GM19468 (cell line): Measurements from ENCODE around the gene HEPHL1.
"Not testable (repeated sequence)": the region's sequence is repeated elsewhere in the genome, so short reads cannot be mapped to it uniquely, and the experiment has no call there.

Source experiments
- ATAC-seq: cut with Tn5 transposase; IDR thresholded peaks from one replicate; pipeline ENCODE4 v1.9.1; 2021; ENCODE audit warnings: mild to moderate bottlenecking, moderate library complexity, moderate number of reproducible peaks; ENCODE audit not compliant: unreplicated experiment; ENCODE audit errors: extremely low read depth

The HEPHL1 gene

DNA sequence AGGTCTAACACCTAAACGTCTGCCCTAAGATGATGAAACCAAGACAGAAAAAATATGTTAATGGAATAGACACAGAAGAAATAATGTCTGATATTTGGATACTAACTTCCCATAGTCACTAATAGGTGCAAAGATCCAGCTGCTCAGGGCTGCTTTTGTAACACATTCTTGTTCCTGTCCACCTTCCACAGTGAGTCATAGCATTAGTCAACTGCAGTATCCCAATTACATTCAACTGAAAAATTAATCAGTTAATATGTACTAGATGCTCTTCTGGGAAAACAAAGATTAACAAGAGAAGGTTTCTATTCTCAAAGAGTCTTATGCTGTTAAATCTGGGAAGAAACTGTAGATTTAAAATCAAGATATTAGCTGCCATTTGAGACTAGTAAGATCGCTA is 47.6 kb downstream of the HEPHL1 start:
- no peak for ATAC-seq

DNA sequence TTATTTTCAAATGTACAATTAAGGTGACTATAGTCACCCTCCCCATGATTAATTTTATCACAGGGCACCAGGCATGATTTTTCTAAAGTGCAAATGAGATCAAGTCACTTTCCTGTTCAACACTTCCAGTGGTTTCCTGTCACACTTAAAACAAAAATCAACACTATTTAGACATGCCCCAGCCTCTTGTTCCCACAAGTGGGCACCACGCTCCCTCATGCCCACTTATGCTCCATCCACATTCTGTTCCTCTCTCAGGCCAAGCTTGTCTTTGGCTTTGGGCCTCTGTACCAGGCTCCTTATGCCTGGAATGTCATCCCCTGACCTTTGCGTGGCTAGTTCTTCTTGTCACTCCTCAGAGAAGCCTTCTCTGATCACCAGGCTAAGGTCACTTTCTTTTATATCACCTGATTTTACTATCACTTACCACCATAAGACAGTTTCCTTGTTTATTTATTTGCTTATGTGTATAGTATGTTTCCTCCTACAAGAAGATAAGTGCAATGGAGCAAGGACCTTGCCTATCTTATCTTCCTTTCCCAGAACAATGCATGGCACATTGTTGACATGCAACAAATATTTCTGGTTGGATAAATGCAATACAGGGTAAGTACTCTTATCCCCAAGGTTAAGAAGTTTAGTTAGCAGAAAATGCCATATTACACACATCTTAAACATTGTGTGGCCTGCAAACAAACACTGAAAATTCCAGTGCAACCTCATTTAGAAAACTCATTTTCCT is 56.6 kb downstream of the HEPHL1 start:
- no peak for ATAC-seq

DNA sequence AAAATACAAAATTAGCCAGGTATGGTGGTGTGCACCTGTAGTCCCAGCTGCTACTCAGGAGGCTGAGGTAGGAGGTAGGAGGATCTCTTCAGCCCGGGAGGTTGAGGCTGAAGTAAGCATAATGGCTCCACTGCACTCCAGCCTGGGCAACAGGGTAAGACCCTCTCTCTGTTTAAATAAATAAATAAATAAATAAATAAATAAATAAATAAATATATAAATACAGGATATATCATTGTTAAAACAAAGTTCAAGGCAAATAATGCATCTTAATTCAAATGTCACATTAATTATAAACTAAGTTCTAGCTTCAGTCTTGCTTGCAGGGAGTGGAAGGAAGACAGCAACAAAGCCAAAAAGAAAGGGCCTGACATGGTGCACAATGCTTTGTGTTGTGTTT is 63.0 kb downstream of the HEPHL1 start:
- ATAC-seq: no peak

DNA sequence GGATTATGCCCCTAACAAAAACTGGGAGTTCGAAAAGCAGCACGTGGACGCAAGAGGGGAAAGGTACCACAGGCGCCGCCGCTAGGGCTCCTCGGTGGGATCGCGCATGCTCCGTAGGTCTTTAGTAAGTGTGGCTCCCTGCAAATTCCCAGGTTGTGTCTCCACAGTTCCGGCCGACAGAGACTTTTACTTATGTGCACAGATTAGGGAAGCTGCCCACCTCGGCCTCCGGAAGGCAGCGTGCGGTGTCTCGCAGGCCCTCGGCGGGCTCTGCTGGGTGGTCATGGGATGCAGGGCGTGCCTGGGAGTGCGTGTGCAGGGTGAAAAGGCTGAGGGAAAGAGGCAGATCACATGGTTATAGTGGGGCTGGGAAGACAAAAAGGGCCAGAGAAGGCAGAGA is 67.8 kb downstream of the HEPHL1 start:
- ATAC-seq: no peak

DNA sequence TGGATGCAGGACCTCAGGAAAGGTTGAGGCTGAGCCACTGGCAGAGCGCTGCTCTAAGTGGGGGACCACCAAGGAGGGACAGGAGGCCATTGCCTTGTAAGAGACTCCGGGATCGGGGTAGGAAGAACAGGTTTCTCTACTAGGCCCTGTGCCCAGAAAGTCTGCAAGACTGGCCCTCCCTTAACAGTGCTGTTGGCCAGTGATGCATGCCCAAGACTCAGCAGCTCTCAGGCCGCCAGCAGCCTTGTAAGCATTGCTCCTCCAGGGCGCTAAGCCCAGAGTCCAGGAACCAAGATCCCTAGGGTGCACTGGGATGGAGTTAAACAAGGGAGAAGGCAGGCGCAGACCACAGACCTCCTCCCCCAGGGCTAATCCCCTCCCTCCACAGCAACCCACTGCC is 68.2 kb downstream of the HEPHL1 start:
- no peak for ATAC-seq

DNA sequence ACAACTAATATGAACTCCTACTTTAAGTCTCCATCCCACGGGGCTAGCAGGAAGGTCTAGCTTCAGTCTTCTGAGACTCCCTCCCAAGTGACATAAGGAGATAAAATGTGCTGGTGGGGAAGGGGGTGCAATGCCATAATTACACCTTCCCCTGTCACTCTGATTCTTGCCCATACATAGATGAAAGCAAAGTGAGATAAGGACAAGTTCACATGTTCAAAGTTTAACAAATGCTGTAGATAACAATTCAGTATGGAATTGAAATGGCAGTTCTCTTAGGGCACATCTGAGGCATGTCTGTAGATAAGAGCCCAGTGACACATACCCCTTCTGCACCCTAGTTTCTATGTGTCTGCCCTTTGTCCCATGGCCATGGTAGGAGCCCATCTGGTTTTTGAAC is 69.2 kb downstream of the HEPHL1 start:
- ATAC-seq: no peak

DNA sequence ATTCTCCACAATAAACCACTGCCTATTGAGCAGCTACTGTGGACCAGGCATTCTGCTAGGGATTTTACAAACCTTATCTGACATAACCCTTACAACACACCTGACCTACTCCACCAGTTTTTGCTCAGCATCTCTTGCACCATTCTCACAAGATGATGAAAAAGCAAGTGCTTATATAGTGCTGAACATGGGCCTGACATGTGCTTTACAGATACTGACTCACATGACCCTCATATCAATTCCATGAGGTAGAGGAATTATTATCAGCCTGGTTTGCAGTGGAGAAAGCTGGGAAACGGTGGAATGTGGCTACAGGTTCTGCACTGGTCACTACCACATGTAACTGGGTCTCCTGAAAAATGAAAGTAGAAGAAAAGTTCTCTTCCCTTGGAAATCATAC is 69.9 kb downstream of the HEPHL1 start:
- no peak for ATAC-seq

GRCh38 chr11:94100253-94100652 is 79.1 kb downstream of the HEPHL1 start:
- ATAC-seq: no peak

DNA sequence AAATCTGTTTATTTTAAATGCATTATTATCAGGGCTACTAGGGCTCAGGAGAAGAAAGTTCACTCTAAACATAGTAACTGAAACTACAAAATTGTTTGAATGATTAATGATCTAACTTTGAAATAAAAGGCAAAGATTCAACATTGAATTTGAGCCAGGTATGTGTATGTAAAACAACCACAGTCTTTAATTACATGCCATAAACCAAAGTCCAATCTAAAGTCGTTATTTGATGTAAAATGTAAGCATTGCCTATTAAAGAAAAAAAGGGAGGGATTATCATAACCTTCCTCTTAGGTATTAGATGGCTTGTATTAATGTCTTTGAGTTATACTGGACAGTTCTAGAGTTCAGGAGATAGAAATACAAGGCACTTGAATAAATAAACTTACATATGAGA is 82.3 kb downstream of the HEPHL1 start:
- no peak for ATAC-seq

- no peak for ATAC-seq
These were observed 83.6 kb downstream of the HEPHL1 start for GRCh38 chr11:94104734-94105133.

DNA sequence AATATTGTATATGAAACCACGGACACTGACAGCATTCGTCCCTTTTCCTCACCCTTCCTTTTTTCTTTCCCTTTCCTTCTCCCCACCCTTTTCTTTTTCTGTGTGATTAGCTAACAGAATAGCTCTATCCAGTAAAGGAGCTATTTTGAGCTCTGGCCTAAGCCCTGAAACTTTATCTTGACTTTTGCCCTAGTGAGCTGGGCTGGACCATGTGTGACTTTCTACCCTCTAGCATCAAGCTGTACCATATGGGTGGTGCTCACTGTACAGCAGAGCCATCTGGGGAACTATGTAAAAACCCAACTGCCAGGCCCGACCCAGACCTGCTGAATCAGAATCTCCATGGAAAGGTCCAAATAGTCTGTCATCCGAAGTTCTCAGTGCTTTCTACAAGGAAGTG is 85.6 kb downstream of the HEPHL1 start:
- ATAC-seq: no peak

GRCh38 chr11:94107363-94107762 is 86.2 kb downstream of the HEPHL1 start:
- no peak for ATAC-seq

DNA sequence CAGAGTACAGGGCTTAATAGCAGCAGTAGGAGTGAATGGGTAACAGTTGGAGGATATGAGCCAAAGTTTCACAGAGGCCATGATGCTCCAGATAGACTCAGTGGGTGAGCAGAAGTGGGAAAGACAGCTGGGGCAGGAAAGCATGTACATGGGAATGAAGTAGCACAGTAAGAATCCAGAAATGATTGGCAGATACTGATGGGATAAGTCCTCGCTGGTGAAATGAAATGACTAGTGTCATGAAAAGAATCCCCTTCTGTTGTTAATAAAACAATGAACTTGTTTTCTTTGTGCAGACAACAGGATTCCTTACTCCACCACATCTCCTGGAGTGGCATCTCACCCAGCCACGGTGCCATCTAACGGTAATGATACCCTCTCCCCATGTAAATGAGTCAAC is 90.1 kb downstream of the HEPHL1 start:
- no peak for ATAC-seq

DNA sequence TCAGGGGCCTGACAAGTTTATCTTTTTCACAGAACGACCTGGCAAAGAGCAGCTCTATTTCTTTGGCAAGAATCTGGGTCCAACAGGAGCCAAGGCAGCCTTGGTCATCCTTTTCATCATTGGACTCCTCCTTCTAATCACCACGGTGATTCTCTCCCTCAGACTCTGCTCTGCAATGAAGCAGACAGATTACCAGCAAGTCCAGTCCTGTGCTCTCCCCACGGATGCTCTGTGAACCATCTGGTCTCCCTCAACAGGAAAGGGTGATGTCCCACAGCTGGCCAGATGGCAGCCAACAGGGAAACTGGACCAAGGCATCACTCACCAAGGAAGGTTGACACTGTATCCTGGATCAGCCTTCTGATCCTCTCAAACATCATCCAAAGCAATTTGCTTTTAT is 90.5 kb downstream of the HEPHL1 start:
- ATAC-seq: no peak

DNA sequence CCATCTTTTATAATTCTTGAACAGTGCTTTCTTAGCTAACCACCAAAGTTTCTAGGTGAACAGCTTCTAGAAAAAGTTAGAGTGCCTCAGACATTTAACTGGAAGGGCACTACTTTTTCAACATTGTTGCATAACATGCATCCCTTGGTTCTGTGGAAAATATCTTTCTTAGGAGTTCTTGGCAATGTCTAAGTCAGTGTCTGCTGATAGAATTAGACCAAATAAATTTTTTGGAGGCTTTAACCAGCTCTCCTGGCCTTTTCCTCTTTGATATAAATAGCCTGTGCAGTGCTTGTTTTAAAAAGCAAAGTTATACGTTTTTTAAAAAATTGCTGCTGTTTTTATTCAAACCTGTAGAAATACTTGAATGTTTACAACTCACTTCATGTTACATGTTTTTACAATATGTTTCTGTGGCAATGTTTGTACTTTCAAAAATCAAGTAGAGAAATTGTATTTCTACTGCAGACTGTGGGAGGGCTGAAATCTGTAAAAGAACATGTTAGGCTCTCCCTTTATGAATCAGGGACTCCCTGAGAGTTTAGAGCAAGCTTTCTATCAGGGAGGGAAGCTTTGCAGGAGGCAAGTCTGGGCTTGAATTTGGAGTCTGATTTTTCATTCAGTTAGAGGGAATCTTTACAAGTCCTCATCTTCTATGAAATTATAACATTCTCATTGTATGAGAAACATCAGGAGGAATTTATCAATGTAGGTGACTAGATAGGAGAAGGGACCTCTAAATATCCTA is 91.2 kb downstream of the HEPHL1 start:
- ATAC-seq: no peak

GRCh38 chr11:94117197-94117574 is 96.0 kb downstream of the HEPHL1 start:
- no peak for ATAC-seq

- ATAC-seq: no peak
These were observed 96.7 kb downstream of the HEPHL1 start for GRCh38 chr11:94117871-94118270.

DNA sequence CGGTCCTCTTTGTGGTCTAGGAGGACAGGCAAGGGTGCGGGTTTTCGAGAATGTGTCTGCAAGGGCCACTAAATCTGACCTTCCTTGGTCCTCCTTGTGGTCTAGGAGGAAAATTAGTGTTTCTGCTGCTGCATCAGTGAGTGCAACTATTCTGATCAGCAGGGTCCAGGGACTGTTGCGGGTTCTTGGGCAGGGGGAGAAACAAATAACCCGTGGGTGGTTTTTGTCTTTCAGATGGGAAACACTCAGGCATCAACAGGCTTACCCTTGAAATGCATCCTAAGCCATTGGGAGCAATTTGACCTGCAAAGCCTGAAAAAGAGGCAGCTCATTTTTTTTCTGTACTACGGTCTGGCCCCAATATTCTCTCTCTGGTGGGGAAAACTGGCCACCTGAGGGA is 98.5 kb downstream of the HEPHL1 start:
- ATAC-seq: not testable (repeated sequence)

GRCh38 chr11:94120516-94120915 is 99.4 kb downstream of the HEPHL1 start:
- not testable (repeated sequence) for ATAC-seq

- ATAC-seq: no peak
These were observed 99.8 kb downstream of the HEPHL1 start for GRCh38 chr11:94120946-94121345.

DNA sequence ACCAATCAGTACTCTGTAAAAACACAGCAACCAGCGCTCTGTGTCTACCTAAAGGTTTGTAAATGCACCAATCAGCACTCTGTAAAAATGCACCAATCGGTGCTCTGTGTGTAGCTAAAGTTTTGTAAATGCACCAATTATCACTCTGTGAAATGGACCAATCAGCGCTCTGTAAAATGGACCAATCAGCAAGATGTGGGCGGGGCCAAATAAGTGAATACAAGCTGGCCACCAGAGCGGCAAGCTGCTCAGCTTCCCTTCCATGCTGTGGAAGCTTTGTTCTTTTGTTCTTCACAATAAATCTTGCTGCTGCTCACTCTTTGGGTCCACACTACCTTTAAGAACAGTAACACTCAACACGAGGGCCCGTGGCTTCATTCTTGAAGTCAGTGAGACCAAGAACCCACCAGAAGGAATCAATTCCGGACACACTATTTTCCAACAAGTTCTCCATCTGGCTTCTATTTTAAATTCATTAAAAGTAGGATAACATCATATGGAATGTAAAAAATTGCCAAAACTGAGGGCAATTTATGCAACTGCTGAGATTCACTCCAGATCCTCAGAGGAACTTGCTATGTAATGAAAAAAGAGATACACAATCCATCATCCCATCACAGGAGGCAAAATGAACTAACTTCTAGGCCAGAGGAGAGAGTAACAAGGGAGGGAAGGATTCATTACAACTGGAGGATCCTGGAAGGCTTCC is 104.4 kb downstream of the HEPHL1 start:
- no peak for ATAC-seq
